BE2C (cell line): ENCODE data around the gene SNAPC4.

Experiments
- DNase-seq: peaks from one replicate; pipeline ENCODE4 v3.0.0-alpha.2; 2020
- H3K27me3 ChIP-seq: fragments of 250-450 bp; sonication (Bioruptor Pico); 2 replicates; pipeline ENCODE4 v1.5.1; 2020; ENCODE audit warnings: mild to moderate bottlenecking
- H3K36me3 ChIP-seq: fragments of 250-450 bp; sonication (Bioruptor Pico); 2 replicates; pipeline ENCODE4 v1.5.1; 2020; ENCODE audit warnings: mild to moderate bottlenecking
- H3K4me1 ChIP-seq: fragments of 250-450 bp; sonication (Bioruptor Pico); 2 replicates; pipeline ENCODE4 v1.5.1; 2020
- H3K4me3 ChIP-seq: 2 replicates; pipeline ENCODE4 v1.5.1; 2011; ENCODE audit warnings: low read depth, low read length
- H3K9me3 ChIP-seq: fragments of 250-450 bp; sonication (Bioruptor Pico); 2 replicates; pipeline ENCODE4 v1.5.1; 2020
- TF ChIP-seq, protein P1 (sequence below): IDR thresholded peaks from 2 replicates; pipeline ENCODE4 v1.5.1; 2012; ENCODE audit warnings: mild to moderate bottlenecking, low read depth, low read length

Gene SNAPC4

GRCh38 chr9:136351252-136351800 lies 48.6 kb downstream of the SNAPC4 start:
- Histone ChIP-seq H3K36me3 (peaks cover 10% of the 10 kb centered on the region), H3K27me3 (no peaks in the 10 kb centered on the region), H3K9me3 (no peaks in the 10 kb centered on the region; the same call in 1 of the 2 replicates), H3K4me3 (no peak overlapping the region), H3K4me1 (peaks cover 29% of the 10 kb centered on the region)
- DNase-seq: no peak
- TF ChIP-seq, protein P1, sequence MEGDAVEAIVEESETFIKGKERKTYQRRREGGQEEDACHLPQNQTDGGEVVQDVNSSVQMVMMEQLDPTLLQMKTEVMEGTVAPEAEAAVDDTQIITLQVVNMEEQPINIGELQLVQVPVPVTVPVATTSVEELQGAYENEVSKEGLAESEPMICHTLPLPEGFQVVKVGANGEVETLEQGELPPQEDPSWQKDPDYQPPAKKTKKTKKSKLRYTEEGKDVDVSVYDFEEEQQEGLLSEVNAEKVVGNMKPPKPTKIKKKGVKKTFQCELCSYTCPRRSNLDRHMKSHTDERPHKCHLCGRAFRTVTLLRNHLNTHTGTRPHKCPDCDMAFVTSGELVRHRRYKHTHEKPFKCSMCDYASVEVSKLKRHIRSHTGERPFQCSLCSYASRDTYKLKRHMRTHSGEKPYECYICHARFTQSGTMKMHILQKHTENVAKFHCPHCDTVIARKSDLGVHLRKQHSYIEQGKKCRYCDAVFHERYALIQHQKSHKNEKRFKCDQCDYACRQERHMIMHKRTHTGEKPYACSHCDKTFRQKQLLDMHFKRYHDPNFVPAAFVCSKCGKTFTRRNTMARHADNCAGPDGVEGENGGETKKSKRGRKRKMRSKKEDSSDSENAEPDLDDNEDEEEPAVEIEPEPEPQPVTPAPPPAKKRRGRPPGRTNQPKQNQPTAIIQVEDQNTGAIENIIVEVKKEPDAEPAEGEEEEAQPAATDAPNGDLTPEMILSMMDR: no peak
